ENCODE measurements around the gene FAM78A. TPM values are rescaled to one million over a fixed set of nuclear protein-coding genes. Genes with fewer than 3 reads are reported as not detected.
"Not testable (repeated sequence)": the region's sequence is repeated elsewhere in the genome, so short reads cannot be mapped to it uniquely, and the experiment has no call there.

The FAM78A gene
- total RNA-seq, 2 donors from 2014 or later, result 3.0 to 4.1 TPM

GRCh38 chr9:131273146-131273855, 3.0 kb downstream of the FAM78A start:
- no peak for DNase-seq (ENCODE audit: low spot score)
- intact Hi-C loops (cut with DNase I), result no loop called here

- intact Hi-C loops (cut with DNase I), result no loop called here
- DNase-seq (ENCODE audit: low spot score), result no peak
Measured at GRCh38 chr9:131272212-131272611, 4.1 kb downstream of the FAM78A start.

- no peak for DNase-seq (ENCODE audit: low spot score)
- intact Hi-C loops (cut with DNase I), result no loop called here
Measured at GRCh38 chr9:131271506-131271931, 4.8 kb downstream of the FAM78A start.

GRCh38 chr9:131271016-131271273, 5.4 kb downstream of the FAM78A start:
- intact Hi-C loops (cut with DNase I); DNase-seq (ENCODE audit: low spot score): not testable (repeated sequence)

DNA sequence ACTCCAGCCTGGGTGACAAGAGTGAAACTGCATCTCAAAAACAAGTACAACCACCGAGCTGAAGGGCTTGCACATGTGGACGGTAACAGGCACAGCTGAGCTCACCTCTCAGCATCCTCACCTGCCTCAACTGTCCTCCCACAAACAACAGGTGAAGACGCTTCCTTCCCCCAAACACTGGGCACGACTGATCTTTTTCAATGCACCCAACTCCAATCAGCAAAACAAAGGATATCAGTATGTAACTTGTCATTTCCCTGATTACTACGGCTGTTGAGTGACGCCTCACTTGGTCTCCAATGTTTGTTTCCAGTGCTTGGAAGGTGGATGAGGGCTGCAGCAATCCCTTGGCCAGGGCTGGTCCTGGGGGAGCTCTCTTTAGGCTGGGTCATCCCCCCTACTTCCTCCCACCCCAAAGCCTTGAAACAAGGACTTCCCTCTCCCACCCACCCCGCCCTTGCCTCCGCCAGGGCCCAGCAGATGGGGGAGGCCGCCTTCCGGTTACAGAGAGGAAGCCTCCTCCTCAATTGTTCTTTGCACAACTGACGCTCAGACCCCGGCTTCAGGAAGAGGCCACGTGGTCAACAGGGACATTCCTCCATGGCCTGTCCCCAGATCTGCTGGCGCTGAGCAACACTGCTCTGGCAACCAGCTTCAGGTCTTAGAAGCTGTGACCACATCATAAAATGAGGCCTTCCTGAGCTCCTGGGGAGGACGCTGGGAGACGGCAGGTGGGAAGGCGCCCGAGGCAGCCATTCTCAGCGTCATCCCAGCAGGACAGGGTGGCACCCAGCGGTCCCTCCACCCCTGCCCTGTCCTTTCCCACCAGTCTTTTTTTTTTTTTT, 5.9 kb downstream of the FAM78A start:
- intact Hi-C loops (cut with DNase I), result no loop called here
- DNase-seq (ENCODE audit: low spot score), result no peak

- no peak for DNase-seq (ENCODE audit: low spot score)
- intact Hi-C loops (cut with DNase I), result no loop called here
Measured at GRCh38 chr9:131266266-131267229, 9.8 kb downstream of the FAM78A start.

DNA sequence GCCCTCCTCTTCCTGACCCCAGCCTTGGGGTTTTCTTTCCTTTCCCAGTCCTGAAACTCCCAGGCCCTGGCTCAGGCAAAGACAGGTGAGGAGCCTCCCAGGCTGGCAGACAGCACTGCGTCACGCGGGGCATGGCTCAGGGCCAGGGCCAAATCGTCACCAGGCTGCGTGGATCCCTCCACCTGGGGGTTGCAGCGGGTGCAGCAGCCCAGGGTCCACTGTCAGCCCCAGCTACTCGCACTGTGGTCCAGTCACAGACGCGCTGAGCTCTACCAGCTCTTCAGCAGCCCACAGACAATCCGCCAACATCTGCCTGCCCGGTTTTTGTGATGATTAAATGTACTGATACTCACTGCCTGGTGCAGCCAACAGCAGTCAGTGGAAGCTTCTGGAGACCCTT, 12.1 kb downstream of the FAM78A start:
- intact Hi-C loops (cut with DNase I), result no loop called here
- DNase-seq (ENCODE audit: low spot score), result no peak

GRCh38 chr9:131263701-131264100, 12.6 kb downstream of the FAM78A start:
- intact Hi-C loops (cut with DNase I), result no loop called here
- DNase-seq (ENCODE audit: low spot score), result no peak

DNA sequence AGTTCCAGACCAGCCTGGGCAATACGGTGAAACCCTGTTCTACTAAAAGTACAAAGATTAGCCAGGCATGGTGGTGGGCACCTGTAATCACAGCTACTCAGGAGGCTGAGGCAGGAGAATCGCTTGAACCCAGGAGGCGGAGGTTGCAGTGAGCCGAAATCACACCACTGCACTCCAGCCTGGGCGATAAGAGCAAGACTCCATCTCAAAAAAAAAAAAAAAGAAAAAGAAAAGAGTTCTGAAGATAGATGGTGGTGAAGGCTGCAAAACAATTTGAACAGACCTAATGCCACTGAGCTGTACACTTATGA, 13.3 kb downstream of the FAM78A start:
- intact Hi-C loops (cut with DNase I); DNase-seq (ENCODE audit: low spot score): not testable (repeated sequence)

DNA sequence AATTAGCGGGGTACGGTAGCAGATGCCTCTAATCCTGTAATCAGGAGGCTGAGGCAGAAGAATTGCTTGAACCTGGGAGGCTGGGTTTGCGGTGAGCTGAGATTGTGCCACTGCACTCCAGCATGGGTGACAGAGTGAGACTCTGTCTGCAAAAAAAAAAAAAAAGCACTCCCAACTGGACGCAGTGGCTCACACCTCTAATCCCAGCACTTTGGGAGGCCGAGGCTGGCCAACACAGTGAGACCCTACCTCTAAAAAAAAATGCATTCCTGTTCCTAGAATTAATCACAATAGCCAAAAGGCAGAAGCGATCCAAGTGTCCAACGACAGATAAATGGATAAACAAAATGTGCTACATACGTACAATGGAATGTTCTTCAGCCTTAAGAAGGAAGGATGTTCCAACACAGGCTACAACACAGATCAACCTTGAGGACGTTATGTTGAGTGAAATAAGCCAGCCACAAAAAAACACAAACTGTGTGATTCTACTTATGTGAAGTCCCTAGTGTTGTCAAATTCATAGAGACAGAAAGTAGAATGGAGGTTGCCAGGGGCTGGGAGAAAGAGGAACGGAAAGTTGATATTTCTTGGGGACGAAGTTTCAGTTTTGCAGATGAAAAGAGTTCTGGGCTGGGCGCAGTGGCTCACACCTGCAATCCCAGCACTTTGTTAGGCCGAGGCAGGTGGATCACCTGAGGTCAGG, 13.8 kb downstream of the FAM78A start:
- DNase-seq (ENCODE audit: low spot score), result no peak
- intact Hi-C loops (cut with DNase I), result no loop called here

- DNase-seq (ENCODE audit: low spot score), result no peak
- intact Hi-C loops (cut with DNase I), result no loop called here
Measured at GRCh38 chr9:131260751-131261452, 15.4 kb downstream of the FAM78A start.

DNA sequence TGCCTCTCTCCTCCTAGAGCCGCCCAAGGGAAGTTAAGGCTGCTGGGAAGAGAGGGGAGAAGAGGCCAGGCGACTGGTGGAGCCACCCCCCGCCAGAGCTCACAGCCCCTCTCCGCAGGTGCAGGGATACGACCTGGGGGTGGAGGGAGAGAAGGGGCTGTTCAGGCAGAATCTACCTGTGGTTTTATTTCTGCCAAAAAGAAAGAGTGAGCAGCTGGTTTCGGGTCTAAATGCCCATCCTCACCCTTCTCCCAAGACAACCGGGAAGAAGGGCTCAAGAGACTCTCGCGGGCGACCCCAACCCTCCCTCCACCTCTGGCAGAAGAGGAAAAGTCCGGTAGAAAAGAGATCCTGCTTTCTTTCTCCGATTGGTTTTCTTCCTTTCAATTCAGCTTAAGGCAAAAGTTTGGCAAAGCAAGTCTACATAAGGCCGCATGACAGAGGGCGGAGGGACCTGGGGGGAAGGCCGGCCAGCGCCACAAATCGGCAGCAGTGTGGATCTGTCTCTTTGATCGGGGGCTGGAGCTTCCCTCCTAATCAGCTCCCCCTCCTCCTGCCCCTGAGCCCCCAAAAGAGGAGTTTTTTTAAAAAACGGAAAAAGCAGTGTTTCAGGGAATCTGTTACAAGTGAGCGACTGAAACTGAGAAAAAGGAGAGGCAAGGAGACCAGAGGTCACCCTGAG, 16.3 kb downstream of the FAM78A start:
- intact Hi-C loops (cut with DNase I), result no loop called here
- no peak for DNase-seq (ENCODE audit: low spot score)

DNA sequence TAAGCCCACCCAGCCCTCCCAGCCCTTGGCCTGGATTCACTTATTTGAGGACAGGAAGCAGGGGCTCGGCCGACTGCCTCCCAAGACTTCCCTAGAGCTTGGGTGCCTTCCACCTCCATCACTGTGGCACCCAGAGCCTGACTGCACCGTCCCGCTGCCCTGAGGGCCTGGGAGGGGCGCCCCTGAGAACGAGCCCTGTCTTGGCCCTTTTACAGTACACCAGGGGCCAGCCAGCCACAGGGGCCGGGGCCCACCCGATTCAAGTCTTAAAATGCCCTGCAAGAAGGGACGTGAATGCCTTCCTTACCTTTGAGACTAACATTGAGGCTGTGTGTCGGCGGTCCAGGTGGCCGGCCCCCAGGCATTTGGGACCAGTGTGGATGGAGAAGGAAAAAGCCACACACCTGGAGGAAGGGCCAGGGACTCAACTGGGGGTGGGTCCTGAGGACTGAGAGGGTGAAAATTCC, 16.8 kb downstream of the FAM78A start:
- no peak for DNase-seq (ENCODE audit: low spot score)
- intact Hi-C loops (cut with DNase I), result no loop called here

DNA sequence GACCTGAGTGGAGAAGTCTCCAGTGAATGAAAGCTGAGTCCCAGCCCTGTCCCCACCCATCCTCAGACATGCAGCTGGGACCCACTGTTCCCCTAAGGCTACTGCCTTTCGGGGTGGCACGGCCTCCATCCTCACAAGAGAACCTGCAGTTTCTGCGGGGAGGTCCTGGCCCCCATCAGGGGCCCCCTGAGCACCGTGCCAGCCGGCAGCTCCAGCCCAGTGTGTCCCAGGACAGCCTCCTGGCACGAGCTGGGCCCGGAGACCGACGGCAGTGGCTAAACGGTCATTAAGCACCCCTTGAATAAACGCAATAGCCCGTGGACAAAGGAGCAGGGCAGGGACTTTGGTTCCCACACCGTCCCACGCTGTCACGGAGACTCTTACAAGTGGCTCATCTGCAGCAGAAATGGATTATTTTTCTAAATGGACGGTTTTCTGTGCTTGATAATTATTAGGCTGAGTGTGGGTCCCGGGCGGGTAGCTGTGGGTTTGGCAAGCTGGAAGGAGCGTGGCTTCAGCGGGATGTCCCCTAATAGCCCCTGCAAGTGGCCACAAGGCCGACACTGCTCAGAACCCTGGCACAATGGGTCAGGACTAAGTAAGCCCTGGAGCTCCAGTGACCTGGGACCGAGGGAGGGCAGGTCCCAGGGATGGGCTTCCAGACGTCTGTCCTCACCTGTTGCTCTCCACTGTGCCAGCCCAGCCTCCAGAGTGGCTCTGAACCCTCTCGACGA, 17.4 kb downstream of the FAM78A start:
- DNase-seq (ENCODE audit: low spot score), result no peak
- intact Hi-C loops (cut with DNase I), result no loop called here

DNA sequence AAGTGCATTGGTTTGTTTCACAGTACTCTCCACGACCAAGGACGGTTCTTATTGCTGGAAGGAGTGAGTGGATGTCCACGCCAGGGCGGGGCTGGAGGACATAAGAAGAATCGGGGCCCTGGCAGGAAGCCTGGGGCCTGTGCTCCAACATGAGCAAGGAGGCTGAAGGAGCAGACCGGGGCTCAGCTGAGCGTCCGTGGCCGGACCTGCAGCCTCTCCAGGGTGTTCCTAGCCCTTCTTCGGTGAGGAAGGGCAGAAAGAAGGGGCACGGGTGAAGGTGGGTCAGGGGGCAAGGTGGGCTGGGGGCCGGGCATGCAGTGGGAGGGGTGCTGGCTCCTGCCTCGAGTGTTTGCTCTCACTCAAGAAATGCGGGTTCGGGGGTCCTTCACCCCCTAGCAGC, 18.1 kb downstream of the FAM78A start:
- DNase-seq (ENCODE audit: low spot score), result no peak
- intact Hi-C loops (cut with DNase I), result no loop called here

GRCh38 chr9:131257266-131258025, 18.9 kb downstream of the FAM78A start:
- intact Hi-C loops (cut with DNase I), result no loop called here
- no peak for DNase-seq (ENCODE audit: low spot score)

GRCh38 chr9:131255676-131256197, 20.6 kb downstream of the FAM78A start:
- intact Hi-C loops (cut with DNase I), result no loop called here
- DNase-seq (ENCODE audit: low spot score), result no peak
